Mucosa of descending colon (tissue), 3 donors: Measurements from ENCODE around the gene AKR1B1. TPM values are rescaled to one million over a fixed set of nuclear protein-coding genes. Genes with fewer than 3 reads are reported as not detected.

Experiments
- ATAC-seq: fragments of 200-7000 bp; cut with Tn5 transposase; one replicate; pipeline ENCODE4 v1.9.1; 2020; ENCODE audit warnings: mild to moderate bottlenecking, moderate library complexity
- DNase-seq, 3 donors: peaks; one replicate each; pipeline ENCODE4 v3.0.0-alpha.2; 2020
- H3K36me3 ChIP-seq: fragments of 200-600 bp; one replicate; pipeline ENCODE4 v1.8.0; 2021; ENCODE audit warnings: low read depth, mild to moderate bottlenecking
- H3K4me1 ChIP-seq: fragments of 200-600 bp; one replicate; pipeline ENCODE4 v1.8.0; 2021; ENCODE audit warnings: low read depth, mild to moderate bottlenecking
- H3K4me3 ChIP-seq: fragments of 200-600 bp; one replicate; pipeline ENCODE4 v1.8.0; 2021; ENCODE audit warnings: mild to moderate bottlenecking
- H3K9me3 ChIP-seq: fragments of 200-600 bp; one replicate; pipeline ENCODE4 v1.8.0; 2021; ENCODE audit warnings: mild to moderate bottlenecking
- CTCF ChIP-seq: fragments of 200-600 bp; IDR thresholded peaks from one replicate; pipeline ENCODE4 v1.8.0; 2022; ENCODE audit warnings: antibody characterized with exemption, mild to moderate bottlenecking
- intact Hi-C, 2 donors: fragments of 100-400 bp; cut with DNase I in 1 of 2; cut with micrococcal nuclease in 1 of 2; formaldehyde crosslinking; loops; one replicate each; pipeline versions ENCODE4 v1.11.0 to v1.11.1; 2022; cut with DNase I, micrococcal nuclease
- total RNA-seq, 3 donors: library from RNA; stranded (reverse); fragmentation: NEBNext Ultra II Directional in 2 of 3; extraction: Animal tissue kit (Norgen Biotek cat#: 25700) in 2 of 3; gene quantifications; one replicate each; pipeline versions ENCODE4 v1.2.1 to v1.2.4, GENCODE V29; 2021 to 2023
- donor health status: DM: no; HTN: no; CAD: no; lungs with moderate emphysema.
- donor health status: DM: no; HTN: no; CAD: no.
- donor health status: DM: no; HTN: yes; CAD: no.

Gene AKR1B1
- total RNA-seq, 3 donors from 2014 or later: 12.9 to 51.1 (median 29.2) TPM

DNA sequence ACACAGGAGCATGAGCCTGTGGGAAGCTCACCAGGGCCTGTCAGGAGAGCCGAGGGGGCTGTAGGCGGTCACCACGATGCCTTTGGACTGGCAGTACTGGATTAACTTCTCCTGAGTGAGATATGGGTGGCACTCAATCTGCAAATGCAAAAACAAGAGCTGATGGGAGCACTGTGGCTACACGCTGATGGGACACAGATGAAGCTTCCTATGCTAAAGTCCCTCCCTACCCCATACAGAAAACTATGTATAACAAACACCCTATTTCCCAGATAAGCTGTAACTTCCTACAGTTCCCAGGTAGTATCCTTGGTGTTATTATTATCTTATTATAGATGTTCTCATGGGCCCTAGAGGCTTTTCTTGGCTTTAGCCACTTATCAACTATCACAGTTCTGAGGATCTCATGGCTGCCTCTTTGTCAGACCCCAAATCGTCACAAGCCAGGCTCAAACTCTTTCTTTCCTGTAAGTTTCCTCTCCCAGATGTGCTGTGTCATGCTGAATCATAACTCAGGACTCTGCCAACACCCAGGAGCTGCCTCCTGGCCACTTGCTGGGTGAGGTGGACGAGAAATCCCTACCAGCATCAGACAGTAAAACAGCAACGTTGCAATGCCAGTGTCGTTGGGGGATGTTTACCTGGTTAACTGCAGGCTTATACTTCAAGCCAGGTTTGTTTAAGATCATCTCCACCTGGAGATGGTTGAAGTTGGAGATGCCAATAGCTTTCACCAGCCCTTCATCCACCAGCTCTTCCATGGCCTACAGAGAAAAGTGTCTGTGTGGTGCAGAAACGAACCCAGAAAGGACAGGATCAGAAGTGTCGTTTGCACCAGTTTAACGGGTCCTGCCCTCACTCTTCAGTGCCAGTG is 10.3 kb downstream of the AKR1B1 start:
- intact Hi-C loops: no loop called here
- ATAC-seq (no peak), DNase-seq (no peak)
- no peak for TF ChIP-seq CTCF
- no peaks in the 10 kb centered on the region for H3K9me3 ChIP-seq
- H3K36me3 ChIP-seq: no peaks in the 10 kb centered on the region
- peaks cover 16% of the 10 kb centered on the region for H3K4me1 ChIP-seq
- H3K4me3 ChIP-seq: no peak overlapping the region

- intact Hi-C loops: no loop called here
- Histone ChIP-seq H3K9me3 (no peaks in the 10 kb centered on the region), H3K36me3 (no peaks in the 10 kb centered on the region), H3K4me3 (no peak overlapping the region), H3K4me1 (peaks cover 8% of the 10 kb centered on the region)
- DNase-seq (no peak), ATAC-seq (no peak)
- TF ChIP-seq CTCF: no peak
These were observed 11.5 kb downstream of the AKR1B1 start for GRCh38 chr7:134447383-134447782.

GRCh38 chr7:134446923-134447322 is 12.0 kb downstream of the AKR1B1 start:
- H3K36me3 ChIP-seq: no peaks in the 10 kb centered on the region
- no peak for ATAC-seq
- no peak for TF ChIP-seq CTCF

DNA sequence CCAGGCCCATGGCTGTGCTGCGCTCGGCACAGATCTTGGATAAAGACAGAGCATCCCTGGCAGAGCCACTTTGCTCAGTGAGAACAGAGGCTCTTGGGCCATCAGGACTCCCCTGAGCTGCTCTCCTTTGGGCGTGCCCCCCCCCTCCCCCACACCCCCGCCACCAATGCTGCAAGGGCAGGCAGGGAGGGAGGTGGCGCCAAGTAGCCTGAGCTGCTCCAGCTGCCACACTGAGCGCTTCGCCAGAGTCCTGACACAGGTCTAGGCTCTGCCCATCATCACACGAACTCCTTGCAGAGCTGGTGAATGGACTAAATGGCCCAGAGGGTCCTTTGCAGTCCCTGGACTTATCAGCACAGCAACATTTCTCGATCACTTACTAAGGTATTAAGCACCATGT is 12.5 kb downstream of the AKR1B1 start:
- Histone ChIP-seq H3K4me1 (peaks cover 8% of the 10 kb centered on the region), H3K4me3 (no peak overlapping the region), H3K9me3 (no peaks in the 10 kb centered on the region), H3K36me3 (no peaks in the 10 kb centered on the region)
- ATAC-seq (no peak), DNase-seq (no peak)
- intact Hi-C loops: no loop called here
- no peak for TF ChIP-seq CTCF

More at GRCh38 chr7:134446923-134447322, 12.0 kb downstream of the AKR1B1 start:
- intact Hi-C loops: no loop called here
- no peak for DNase-seq
- no peak overlapping the region for H3K4me3 ChIP-seq
- no peaks in the 10 kb centered on the region for H3K9me3 ChIP-seq
- peaks cover 8% of the 10 kb centered on the region for H3K4me1 ChIP-seq

DNA sequence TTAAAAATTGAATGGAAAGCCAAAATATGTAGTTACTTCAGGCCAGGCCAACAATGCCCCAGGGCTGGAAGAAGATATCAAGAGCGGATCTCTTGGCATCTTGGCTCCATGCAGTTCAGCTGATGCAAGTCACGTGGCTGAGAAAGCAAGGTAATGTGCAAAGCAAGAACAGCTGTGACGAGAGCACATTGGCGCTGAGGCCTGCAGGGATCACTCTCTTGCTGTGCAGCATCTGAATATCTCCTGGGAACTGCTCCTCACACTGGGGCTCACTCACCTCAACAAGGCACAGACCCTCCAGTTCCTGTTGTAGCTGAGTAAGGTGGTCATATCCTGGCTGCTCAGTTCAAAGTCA is 14.0 kb downstream of the AKR1B1 start:
- Histone ChIP-seq H3K4me3 (no peak overlapping the region), H3K36me3 (no peaks in the 10 kb centered on the region), H3K4me1 (no peaks in the 10 kb centered on the region), H3K9me3 (no peaks in the 10 kb centered on the region)
- no peak for TF ChIP-seq CTCF
- intact Hi-C loops: no loop called here
- no peak for DNase-seq
- no peak for ATAC-seq
